ENCODE results near the gene TSPAN18.
A peak's percentile ranks its signal among the peaks of the same experiment; 100 is the strongest.

Gene TSPAN18

DNA sequence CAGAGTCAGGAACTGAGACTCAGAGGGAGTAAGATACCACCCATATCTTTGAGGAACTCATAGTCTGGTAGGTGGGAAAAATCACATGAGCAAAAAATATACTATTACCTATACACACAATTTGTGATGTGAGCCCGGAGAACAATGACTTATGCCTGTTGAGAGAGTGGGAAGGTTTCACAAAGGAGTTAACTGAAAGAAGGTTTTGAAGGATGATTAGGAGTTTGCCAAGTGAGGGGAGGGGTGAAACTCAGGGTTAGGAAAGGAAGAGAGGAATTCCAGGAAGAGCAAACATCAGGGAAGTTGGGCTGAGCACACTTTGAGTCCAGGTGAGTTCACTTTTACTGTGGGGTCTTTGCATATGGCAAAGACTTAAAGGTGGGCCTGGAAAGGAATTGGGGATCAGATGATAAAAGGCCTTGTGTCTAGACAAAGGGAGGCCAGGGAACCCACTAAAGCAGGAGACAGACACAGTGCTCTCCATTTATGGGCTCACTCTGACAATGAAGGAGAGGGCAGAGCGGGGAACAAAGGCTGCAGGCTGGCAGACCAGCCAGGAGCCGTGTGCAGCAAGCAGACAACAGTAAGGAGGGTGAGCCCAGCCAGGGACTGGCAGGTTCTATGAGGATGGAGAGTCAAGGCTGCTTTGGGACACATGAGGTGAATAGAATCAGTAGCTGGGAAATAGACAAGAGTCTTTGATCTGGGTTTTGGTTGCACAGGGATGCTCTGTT lies 33.1 kb downstream of the TSPAN18 start:
- no peak for DNase-seq (ENCODE audit: low read depth)

DNA sequence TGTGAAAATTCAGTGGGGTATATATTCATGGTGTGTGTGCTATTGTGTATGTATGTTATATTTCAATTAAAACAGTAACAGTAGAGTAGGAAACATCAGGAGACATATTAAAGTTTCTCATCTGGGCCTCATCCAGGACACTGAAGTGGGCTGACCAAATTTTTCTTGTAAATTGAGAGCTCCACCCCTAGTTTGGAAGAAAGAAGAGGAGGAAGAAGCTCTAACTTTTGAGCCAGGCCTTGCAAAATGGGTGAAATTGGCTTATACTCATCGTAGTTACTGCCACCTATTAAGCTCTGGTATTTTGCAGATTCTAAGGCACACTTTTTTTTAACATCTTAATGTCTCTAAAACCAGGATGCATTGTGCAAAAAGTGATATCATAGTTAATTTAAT lies 33.7 kb downstream of the TSPAN18 start:
- no peak for DNase-seq (ENCODE audit: low read depth)

- DNase-seq (ENCODE audit: low read depth): no peak
Measured at GRCh38 chr11:44760917-44761550, 34.3 kb downstream of the TSPAN18 start.

DNA sequence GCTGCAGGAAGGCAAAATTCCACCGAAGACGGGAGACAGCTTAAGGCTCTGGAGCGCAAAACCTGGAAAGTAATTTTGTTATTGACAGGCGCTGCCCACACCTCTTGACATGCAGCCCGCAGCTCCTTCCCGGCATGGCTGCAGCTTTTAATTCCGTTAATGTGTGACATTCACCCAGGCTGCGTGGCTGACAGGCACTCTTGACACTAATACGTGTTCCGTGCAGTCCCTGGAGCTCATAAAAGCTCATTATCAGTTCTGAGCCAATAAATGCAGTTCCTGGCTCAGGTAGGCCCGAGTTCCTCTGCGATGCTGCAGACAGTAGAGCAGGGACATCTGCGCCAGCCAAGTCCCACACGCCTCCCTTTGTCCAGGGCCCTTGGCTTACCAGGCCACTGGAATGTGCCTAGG lies 34.8 kb downstream of the TSPAN18 start:
- DNase-seq (ENCODE audit: low read depth): no peak

DNA sequence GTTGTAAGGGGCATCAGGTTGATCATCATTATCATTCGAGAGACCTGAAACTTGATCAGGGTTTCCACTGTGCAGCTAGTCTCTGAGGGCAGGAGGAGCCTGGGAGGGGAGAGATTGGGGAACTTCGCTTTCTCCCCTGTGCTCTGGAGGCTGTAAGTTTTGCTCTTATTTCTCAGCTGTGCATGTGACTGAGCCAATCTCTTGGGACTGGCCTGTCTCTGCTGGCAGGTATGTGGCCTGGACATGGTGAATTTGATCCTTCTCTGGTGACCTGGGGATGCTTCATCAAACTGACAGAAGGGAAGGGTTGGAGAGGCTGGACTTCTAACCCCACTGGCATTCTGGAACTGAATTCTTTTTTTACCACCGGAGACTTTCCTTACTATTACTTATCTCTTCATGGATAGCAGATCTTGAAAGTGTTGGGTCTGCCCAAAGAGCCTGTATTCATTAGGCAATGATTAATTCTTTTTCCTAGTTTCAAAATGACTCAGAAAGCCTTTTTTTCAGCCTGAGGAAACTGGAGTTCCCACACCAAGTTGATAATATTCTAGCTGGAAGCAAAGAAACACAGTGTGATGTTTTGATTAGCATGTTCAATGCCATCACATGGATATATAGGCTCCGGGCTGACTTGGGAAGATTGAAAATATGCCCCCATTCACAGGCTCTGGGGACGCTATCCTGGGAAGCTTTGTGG lies 36.5 kb downstream of the TSPAN18 start:
- no peak for DNase-seq (ENCODE audit: low read depth)

DNA sequence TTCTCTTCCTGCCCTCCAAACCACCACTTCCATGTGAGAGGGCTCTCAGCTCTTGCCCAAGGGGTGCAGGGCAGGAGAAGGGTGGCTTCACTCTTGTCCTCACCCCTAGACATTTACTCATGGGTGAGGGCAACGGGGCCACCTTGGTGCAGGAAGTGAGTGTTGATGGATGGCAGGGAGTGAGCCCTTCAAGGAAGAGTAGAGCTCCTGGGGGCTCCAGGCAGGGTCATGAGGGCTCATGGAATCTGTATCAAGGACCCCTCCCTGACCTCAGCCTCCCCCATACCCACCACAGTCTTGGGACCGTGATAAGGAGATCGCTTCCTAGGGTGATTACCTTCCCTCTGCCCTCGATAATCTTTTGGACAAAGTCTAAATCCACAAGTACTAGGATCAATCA lies 37.8 kb downstream of the TSPAN18 start:
- no peak for DNase-seq (ENCODE audit: low read depth)

GRCh38 chr11:44765026-44765595 lies 38.3 kb downstream of the TSPAN18 start:
- no peak for DNase-seq (ENCODE audit: low read depth)

- no peak for DNase-seq (ENCODE audit: low read depth)
Measured at GRCh38 chr11:44765676-44766075, 38.9 kb downstream of the TSPAN18 start.

GRCh38 chr11:44766112-44766971 lies 39.6 kb downstream of the TSPAN18 start:
- DNase-seq (ENCODE audit: low read depth): no peak

DNA sequence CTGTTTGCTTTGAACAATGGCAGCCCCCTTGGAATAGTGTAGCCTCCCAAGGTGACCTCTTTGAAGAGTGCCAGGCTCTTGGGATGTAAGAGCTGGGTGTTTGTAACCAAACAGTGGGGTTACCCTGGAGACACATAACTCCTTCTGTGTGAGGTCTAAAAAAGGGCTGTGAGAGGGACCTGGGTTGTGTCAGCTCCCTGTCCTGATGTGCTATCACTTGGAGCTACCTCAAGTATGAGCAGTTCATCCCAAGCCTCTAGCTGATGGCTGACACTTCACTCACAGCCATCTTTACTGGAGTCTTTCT lies 40.2 kb downstream of the TSPAN18 start:
- DNase-seq (ENCODE audit: low read depth): no peak

- no peak for DNase-seq (ENCODE audit: low read depth)
Measured at GRCh38 chr11:44767421-44767820, 40.7 kb downstream of the TSPAN18 start.

DNA sequence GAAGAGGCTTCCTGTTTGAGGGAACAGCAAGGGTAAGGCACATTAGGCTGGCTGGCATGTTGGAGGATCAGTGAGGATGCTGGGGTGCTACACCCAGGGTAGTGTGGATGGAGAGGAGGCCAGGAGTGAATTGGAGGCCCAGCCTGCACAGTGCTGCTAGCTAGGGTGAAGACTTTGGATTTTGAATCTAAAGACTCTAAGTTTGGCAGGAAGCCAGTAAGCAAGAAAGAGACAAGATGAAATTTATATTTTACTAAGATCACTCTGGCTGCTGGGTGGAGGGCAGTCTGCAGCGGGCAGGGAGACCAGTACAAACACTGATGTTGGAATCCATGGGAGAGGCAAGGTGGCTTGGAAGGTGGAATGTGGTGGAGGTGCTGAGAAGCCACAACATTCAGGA lies 43.6 kb downstream of the TSPAN18 start:
- DNase-seq (ENCODE audit: low read depth): no peak

DNA sequence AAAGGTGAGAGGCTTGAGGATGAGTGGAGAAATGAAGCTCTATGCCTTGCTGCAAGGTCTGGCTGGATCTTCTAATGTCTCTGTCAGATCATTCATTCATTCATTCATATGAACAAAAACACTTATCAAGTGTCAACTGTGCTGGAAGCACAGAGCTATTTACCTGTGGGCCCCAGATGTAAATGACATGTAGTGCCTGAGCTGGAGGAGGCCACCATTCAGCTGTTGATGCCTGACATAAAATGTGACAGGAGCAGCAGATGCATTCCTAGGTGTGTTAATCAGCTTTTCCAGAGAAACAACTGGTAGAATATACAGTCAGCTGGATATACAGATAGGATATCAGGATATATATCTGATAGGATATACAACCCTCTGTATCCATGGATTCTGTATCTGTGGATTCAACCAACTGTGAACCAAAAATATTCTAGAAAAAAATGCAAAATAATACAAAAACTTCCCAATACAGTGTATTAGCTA lies 44.5 kb downstream of the TSPAN18 start:
- no peak for DNase-seq (ENCODE audit: low read depth)

- DNase-seq (ENCODE audit: low read depth): no peak
Measured at GRCh38 chr11:44771841-44772240, 45.1 kb downstream of the TSPAN18 start.

GRCh38 chr11:44773351-44773965 lies 46.7 kb downstream of the TSPAN18 start:
- no peak for DNase-seq (ENCODE audit: low read depth)

GRCh38 chr11:44774108-44774507 lies 47.3 kb downstream of the TSPAN18 start:
- DNase-seq (ENCODE audit: low read depth): no peak

DNA sequence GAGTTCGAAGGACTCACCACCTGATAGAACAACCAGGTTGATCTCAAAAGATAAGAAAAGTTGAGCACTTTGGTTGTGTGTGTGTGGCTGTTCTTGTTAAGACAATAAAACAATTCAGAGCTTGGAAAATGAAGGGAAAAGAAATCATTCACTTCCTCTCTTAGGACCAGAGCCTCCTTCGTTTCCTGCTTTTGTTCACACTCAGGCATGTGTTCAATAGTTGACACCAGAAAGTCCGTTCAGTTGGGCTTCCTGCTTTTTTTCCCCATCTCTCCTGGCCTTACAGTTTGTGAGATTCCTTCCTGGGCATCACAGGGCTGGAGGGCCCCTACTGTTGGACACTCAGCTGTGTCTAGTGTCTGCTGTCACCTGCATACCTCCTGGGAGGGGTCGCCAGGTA lies 48.0 kb downstream of the TSPAN18 start:
- no peak for DNase-seq (ENCODE audit: low read depth)

DNA sequence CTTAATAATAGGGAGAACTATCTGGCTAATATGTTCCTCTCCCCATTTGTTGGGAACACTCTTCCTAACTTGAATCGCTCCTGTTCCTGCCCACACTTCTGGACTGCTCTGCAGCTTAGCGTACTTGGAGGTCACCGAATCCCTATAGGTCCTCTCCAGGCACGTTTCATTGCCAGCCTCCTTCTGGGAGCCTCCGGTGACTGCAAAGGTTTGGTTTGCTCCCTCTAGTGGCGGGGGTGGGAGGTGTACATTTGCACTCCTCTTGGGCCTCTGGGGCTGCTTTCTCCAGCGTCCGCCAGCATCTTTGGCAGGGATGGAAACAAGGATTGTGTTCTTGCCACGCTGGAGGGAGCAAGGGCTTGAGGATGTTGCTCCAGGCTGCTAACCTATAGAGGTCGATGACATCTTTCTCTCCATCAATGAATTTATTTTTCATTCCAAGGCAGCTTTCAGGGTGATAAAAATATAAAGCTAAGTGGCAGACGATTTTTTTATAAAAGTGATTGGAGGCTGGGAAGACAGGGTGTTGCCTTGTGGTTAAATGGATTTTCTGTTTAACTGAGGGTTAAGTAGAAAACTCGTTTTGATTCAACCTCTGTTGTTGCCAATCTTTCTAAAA lies 48.7 kb downstream of the TSPAN18 start:
- peak; percentile 26 for DNase-seq (ENCODE audit: low read depth)

DNA sequence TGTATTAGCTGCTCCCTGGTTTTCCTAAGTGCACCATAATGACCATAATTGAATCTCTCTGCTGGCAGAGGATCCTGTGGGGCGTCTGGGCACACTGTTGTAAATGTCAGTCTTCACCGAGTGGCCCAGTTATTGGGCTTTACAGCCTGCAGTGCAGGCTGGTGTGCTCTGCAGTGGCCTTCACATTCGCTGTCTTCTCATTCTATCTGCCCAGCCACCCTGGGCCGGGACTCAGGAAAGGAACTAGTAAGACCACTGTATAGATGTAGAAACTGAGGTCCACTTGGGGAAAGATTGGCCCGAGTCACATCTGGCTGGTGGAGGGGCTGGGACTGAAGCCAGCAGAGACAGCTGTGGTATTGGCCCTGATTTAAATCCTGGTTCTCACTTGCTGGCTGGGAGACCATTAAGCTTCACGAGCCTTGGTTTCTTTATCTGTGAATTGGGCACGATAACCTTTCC lies 49.3 kb downstream of the TSPAN18 start:
- DNase-seq (ENCODE audit: low read depth): no peak

DNA sequence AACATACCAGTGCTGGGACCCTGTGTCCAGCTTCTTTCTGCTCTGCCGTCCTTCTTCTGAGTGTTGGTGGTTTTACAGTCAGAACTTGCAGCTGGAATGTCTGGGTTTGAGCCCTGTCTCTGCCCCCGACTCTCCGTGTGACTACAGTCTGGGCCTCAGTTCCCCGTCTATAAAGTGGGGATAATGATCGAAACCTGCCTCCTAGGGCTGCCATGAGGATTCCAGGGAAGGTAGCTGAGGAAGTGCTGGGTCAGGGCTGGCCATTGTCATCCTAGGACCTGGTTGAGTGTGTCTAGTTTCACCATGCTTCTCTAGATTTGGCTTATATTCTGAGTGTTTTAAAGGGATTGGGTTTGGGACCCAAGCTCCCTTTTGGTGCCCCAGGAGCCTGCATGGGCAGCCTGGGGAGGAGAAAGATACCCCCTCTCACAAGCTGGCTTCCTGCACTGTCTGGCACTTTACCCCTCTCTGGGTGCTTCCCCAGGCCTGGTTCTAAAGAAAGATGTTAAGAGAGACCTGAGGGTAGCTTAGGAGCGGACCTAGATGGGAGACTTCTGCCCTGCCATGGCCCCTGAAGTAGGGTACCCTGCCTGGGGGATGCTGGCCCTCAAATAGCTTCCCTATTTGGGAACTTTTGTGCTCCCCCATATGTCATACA lies 49.9 kb downstream of the TSPAN18 start:
- DNase-seq (ENCODE audit: low read depth): no peak
